ENCODE data around the gene UBAP2.

UBAP2 gene

DNA sequence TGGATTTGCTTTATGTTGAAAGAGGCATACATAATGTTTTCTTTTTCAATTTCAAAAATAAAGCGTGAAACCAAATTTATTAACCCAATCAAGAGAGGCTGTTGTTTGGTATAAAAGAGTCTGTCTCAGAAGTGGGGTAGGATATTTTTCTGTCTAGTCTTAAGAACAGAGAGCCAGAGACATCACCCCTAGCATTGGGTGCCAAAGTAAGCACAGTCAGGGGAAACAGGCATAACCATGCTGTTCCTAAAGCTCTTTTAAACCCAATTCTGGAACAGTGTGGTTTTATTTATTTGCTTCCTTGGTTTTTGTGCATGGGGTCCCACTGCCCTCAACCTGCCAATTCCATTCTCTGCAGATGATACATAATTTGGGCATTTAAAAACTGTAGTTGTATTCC, 143.6 kb downstream of the UBAP2 start:
- Histone ChIP-seq H3K9me3 (ENCODE audit: insufficient read depth, low read length) (no peaks in the 10 kb centered on the region), H3K36me3 (ENCODE audit: low read length) (peaks cover 51% of the 10 kb centered on the region), H3K4me3 (ENCODE audit: insufficient read depth, low read length, poor library complexity, severe bottlenecking) (no peak overlapping the region), H2AFZ (ENCODE audit: low read depth, low read length, severe bottlenecking) (no peak overlapping the region), H3K27me3 (ENCODE audit: low read length) (no peaks in the 10 kb centered on the region), H3F3A (ENCODE audit: insufficient read depth) (peaks cover 35% of the 10 kb centered on the region; the same call in 1 of the 2 replicates), H4K20me1 (ENCODE audit: low read depth, low read length) (peaks cover 6% of the 10 kb centered on the region), H3K9ac (ENCODE audit: low read length) (no peak overlapping the region), H3K9me2 (replicated peaks; ENCODE audit: insufficient read depth, low read length) (no peaks in the 10 kb centered on the region), H3K79me2 (ENCODE audit: insufficient read depth, low read length) (peaks cover 96% of the 10 kb centered on the region), H3K27ac (ENCODE audit: low read depth, low read length) (no peak overlapping the region), H3K4me2 (ENCODE audit: low read depth, low read length, poor library complexity, severe bottlenecking) (no peak overlapping the region)
- no peak for TF ChIP-seq EZH2phosphoT487 (conservative IDR thresholded peaks at IDR 0.05; ENCODE audit: low read length)
- TF ChIP-seq, protein P1, sequence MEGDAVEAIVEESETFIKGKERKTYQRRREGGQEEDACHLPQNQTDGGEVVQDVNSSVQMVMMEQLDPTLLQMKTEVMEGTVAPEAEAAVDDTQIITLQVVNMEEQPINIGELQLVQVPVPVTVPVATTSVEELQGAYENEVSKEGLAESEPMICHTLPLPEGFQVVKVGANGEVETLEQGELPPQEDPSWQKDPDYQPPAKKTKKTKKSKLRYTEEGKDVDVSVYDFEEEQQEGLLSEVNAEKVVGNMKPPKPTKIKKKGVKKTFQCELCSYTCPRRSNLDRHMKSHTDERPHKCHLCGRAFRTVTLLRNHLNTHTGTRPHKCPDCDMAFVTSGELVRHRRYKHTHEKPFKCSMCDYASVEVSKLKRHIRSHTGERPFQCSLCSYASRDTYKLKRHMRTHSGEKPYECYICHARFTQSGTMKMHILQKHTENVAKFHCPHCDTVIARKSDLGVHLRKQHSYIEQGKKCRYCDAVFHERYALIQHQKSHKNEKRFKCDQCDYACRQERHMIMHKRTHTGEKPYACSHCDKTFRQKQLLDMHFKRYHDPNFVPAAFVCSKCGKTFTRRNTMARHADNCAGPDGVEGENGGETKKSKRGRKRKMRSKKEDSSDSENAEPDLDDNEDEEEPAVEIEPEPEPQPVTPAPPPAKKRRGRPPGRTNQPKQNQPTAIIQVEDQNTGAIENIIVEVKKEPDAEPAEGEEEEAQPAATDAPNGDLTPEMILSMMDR (IDR thresholded peaks at IDR 0.05; ENCODE audit: insufficient read depth, low read length, poor library complexity, severe bottlenecking), result no peak

DNA sequence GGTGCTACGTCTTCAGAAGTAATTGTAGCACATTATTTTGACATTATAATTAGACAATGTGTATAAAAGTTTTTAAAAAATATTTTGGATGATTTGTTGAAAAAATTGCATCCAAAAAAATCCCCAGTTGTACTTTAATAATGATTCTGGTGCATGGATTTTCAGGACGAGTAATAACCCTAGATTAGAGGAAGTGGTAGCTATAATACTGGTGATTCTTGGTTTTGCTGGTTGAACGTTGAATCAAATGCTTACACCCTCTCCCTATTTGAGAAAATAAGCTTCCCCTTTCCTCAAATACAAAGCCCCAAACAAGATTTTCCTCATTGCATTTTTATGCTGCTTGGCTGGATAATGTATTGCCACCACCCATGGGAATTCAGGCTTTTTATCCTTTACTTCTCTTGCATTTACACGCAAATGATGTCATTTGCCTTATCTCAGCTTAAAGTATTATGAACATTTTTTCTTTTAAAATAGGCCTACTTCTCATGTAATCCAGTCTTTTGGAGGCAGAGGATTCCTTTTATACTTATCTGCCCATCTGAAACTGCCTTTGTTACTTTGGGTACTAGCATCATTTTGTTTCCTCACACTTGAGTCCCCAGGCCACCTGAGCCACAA, 145.4 kb downstream of the UBAP2 start:
- TF ChIP-seq EZH2phosphoT487 (conservative IDR thresholded peaks at IDR 0.05; ENCODE audit: low read length), result no peak
- TF ChIP-seq, protein P1 (IDR thresholded peaks at IDR 0.05; ENCODE audit: insufficient read depth, low read length, poor library complexity, severe bottlenecking), result no peak
- Histone ChIP-seq H3K9ac (ENCODE audit: low read length) (no peak overlapping the region), H3K79me2 (ENCODE audit: insufficient read depth, low read length) (peaks cover 99% of the 10 kb centered on the region), H3K27me3 (ENCODE audit: low read length) (no peaks in the 10 kb centered on the region), H3K9me3 (ENCODE audit: insufficient read depth, low read length) (no peaks in the 10 kb centered on the region), H3K9me2 (replicated peaks; ENCODE audit: insufficient read depth, low read length) (no peaks in the 10 kb centered on the region), H3F3A (ENCODE audit: insufficient read depth) (peaks cover 35% of the 10 kb centered on the region; the same call in 1 of the 2 replicates), H3K27ac (ENCODE audit: low read depth, low read length) (no peak overlapping the region), H3K36me3 (ENCODE audit: low read length) (peaks cover 56% of the 10 kb centered on the region), H3K4me2 (ENCODE audit: low read depth, low read length, poor library complexity, severe bottlenecking) (no peak overlapping the region), H4K20me1 (ENCODE audit: low read depth, low read length) (peaks cover 9% of the 10 kb centered on the region), H2AFZ (ENCODE audit: low read depth, low read length, severe bottlenecking) (no peak overlapping the region), H3K4me3 (ENCODE audit: insufficient read depth, low read length, poor library complexity, severe bottlenecking) (no peak overlapping the region)

DNA sequence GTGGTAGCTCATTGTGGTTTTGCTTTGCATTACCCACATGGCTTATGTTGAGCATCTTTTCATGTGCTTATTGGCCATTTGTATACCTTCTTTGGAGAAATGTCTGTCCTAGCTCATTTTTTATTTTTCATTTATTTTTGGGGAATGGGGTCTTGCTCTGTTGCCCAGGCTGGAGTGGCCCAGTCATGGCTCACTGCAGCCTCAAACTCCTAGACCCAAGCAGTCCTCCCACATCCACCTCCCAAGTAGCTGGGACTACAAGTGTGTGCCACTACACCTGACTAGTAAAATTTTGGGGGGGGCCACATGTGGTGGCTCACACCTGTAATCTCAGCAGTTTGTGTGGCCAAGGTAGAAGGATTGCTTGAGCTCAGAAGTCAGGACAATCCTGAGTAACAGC, 154.4 kb downstream of the UBAP2 start:
- Histone ChIP-seq H3K79me2 (ENCODE audit: insufficient read depth, low read length) (peaks cover 92% of the 10 kb centered on the region), H3K36me3 (ENCODE audit: low read length) (peaks cover 30% of the 10 kb centered on the region; the same call in 1 of the 2 replicates), H3K4me3 (ENCODE audit: insufficient read depth, low read length, poor library complexity, severe bottlenecking) (no peak overlapping the region), H4K20me1 (ENCODE audit: low read depth, low read length) (peaks cover 10% of the 10 kb centered on the region), H3K27me3 (ENCODE audit: low read length) (no peaks in the 10 kb centered on the region), H3K4me2 (ENCODE audit: low read depth, low read length, poor library complexity, severe bottlenecking) (no peak overlapping the region), H2AFZ (ENCODE audit: low read depth, low read length, severe bottlenecking) (no peak overlapping the region), H3K9ac (ENCODE audit: low read length) (no peak overlapping the region), H3F3A (ENCODE audit: insufficient read depth) (peaks cover 36% of the 10 kb centered on the region), H3K9me2 (replicated peaks; ENCODE audit: insufficient read depth, low read length) (no peaks in the 10 kb centered on the region), H3K9me3 (ENCODE audit: insufficient read depth, low read length) (no peaks in the 10 kb centered on the region), H3K27ac (ENCODE audit: low read depth, low read length) (no peak overlapping the region)
- TF ChIP-seq, protein P1 (IDR thresholded peaks at IDR 0.05; ENCODE audit: insufficient read depth, low read length, poor library complexity, severe bottlenecking), result no peak
- no peak for TF ChIP-seq EZH2phosphoT487 (conservative IDR thresholded peaks at IDR 0.05; ENCODE audit: low read length)
